K562 (cell line): ENCODE results near the gene HSF4. TPM values are rescaled to one million over a fixed set of nuclear protein-coding genes. Genes with fewer than 3 reads are reported as not detected.

Experiments
- ADNP ChIP-seq: fragments of 200-800 bp; sonication (Bioruptor generic); IDR thresholded peaks from 2 replicates; pipeline ENCODE4 v1.6.1; 2016; ENCODE audit warnings: missing genetic modification characterization, missing compliant biosample characterization
- ATF7 ChIP-seq: fragments of 450-650 bp; IDR thresholded peaks from 2 replicates; pipeline ENCODE4 v1.7.1; 2014; ENCODE audit warnings: mild to moderate bottlenecking, moderate library complexity
- CXXC5 ChIP-seq: fragments of 250-450 bp; sonication (Bioruptor Pico); IDR thresholded peaks from 2 replicates; pipeline ENCODE4 v1.8.0; 2022; ENCODE audit warnings: inconsistent platforms, mild to moderate bottlenecking, moderate library complexity
- JUND ChIP-seq, 2 experiments: IDR thresholded peaks; 2 replicates in 1 of 2; 3 replicates in 1 of 2; pipeline ENCODE4 v1.6.1; 2011; ENCODE audit warnings: borderline replicate concordance in 2 of 2, low read depth in 2 of 2, low read length in 2 of 2, improper control_type of control experiment in 1 of 2, missing biosample characterization in 1 of 2, missing genetic modification characterization in 1 of 2, missing genetic modification reagents in 1 of 2
- KDM4B ChIP-seq, 2 experiments: fragments of 450-650 bp in 1 of 2; sonication (generic) in 1 of 2; IDR thresholded peaks; 2 replicates each; pipeline ENCODE4 v1.6.1; 2016 to 2017; ENCODE audit warnings: borderline replicate concordance in 2 of 2, antibody characterized with exemption in 1 of 2, low read depth in 1 of 2, mild to moderate bottlenecking in 1 of 2
- MEIS2 ChIP-seq: fragments of 450-650 bp; IDR thresholded peaks from 2 replicates; pipeline ENCODE4 v1.6.1; 2014; ENCODE audit warnings: mild to moderate bottlenecking; ENCODE audit not compliant: partially characterized antibody
- MYC ChIP-seq, 2 experiments: fragments of 250-450 bp in 1 of 2; sonication (Bioruptor Pico) in 1 of 2; IDR thresholded peaks; 2 replicates each; pipeline versions ENCODE4 v1.5.1 to v1.6.1; 2012 to 2021; ENCODE audit warnings: low read depth in 2 of 2, borderline replicate concordance in 1 of 2, improper control_type of control experiment in 1 of 2, low read length in 1 of 2, mild to moderate bottlenecking in 1 of 2, moderate library complexity in 1 of 2
- NONO ChIP-seq, 2 experiments: fragments of 200-400 bp in 1 of 2; fragments of 450-650 bp in 1 of 2; formaldehyde crosslinking in 1 of 2; IDR thresholded peaks; 2 replicates each; pipeline ENCODE4 v1.6.1; 2017; ENCODE audit warnings: low read depth in 2 of 2, mild to moderate bottlenecking in 2 of 2, moderate library complexity in 2 of 2, low read length in 1 of 2
- PHB ChIP-seq: fragments of 250-450 bp; sonication (Bioruptor Pico); IDR thresholded peaks from 2 replicates; pipeline ENCODE4 v1.5.0; 2021
- RBBP5 ChIP-seq: fragments of 200-600 bp; sonication (generic); IDR thresholded peaks from 2 replicates; pipeline ENCODE4 v1.6.1; 2012; ENCODE audit warnings: borderline replicate concordance, mild to moderate bottlenecking, low read length, control low read depth, inconsistent platforms; ENCODE audit not compliant: insufficient read depth, poor library complexity, severe bottlenecking
- SMARCA4 ChIP-seq: fragments of 450-650 bp; IDR thresholded peaks from 2 replicates; pipeline ENCODE4 v1.6.1; 2016
- SMARCC2 ChIP-seq: fragments of 450-650 bp; IDR thresholded peaks from 2 replicates; pipeline ENCODE4 v1.6.1; 2017; ENCODE audit warnings: antibody characterized with exemption, moderate library complexity, mild to moderate bottlenecking, low read depth
- TCF7 ChIP-seq: sonication (generic); IDR thresholded peaks from 2 replicates; pipeline ENCODE4 v1.6.1; 2016; ENCODE audit warnings: antibody characterized with exemption, borderline replicate concordance
- ZBED1 ChIP-seq: IDR thresholded peaks from 2 replicates; pipeline ENCODE4 v1.6.1; 2014
- polyA plus RNA-seq, 8 experiments: library from polyadenylated mRNA; depleted of rRNA in 4 of 8; stranded (reverse) in 5 of 8; unstranded in 3 of 8; fragments of >200 nt; fragmentation: Nextera tagmentation in 2 of 8; fragmentation: Illumina TruSeq in 1 of 8; extraction: Ambion mirVana in 2 of 8; extraction: Trizol in 1 of 8; gene quantifications; 2 replicates each; pipeline versions ENCODE4 v1.2.1 to v1.2.3, GENCODE V29; 2011 to 2014; ENCODE audit warnings: inconsistent platforms in 1 of 8, missing spikeins in 1 of 8
- total RNA-seq, 7 experiments: library from RNA; depleted of rRNA in 6 of 7; stranded (reverse); fragments of >200 nt in 6 of 7; fragmentation: Illumina TruSeq in 2 of 7; extraction: Trizol in 2 of 7; gene quantifications; 2 replicates each; pipeline versions ENCODE4 v1.2.1 to v1.2.3, GENCODE V29; 2011 to 2021; ENCODE audit warnings: low replicate concordance in 1 of 7
- TF ChIP-seq, protein P1 (sequence below): fragments of 450-650 bp; IDR thresholded peaks from 2 replicates; pipeline ENCODE4 v1.6.1; 2016
- TF ChIP-seq, protein P2 (sequence below): fragments of 450-650 bp; formaldehyde crosslinking; IDR thresholded peaks from 2 replicates; pipeline ENCODE4 v1.4.0; 2020; ENCODE audit warnings: mild to moderate bottlenecking, moderate library complexity
- TF ChIP-seq, protein P3 (sequence below), 2 experiments: fragments of 450-650 bp in 1 of 2; sonication (generic) in 1 of 2; formaldehyde crosslinking in 1 of 2; IDR thresholded peaks in 1 of 2; conservative IDR thresholded peaks in 1 of 2; 2 replicates each; pipeline versions ENCODE4 v1.6.1 to v1.8.1; 2016 to 2023; ENCODE audit warnings: mild to moderate bottlenecking in 2 of 2, moderate library complexity in 2 of 2, inconsistent platforms in 1 of 2, missing genetic modification reagents in 1 of 2
- TF ChIP-seq, protein P4 (sequence below): fragments of 200-400 bp; formaldehyde crosslinking; IDR thresholded peaks from 2 replicates; pipeline ENCODE4 v1.6.1; 2017; ENCODE audit warnings: mild to moderate bottlenecking, low read depth, low read length, moderate library complexity

Gene HSF4
- total and polyA plus RNA-seq, 9 of the 15 experiments (the other 6 are each of a cell fraction or from before 2014, with no cell fraction given), result 0.50 to 35.4 (median 8.8) TPM; not detected in 1

DNA sequence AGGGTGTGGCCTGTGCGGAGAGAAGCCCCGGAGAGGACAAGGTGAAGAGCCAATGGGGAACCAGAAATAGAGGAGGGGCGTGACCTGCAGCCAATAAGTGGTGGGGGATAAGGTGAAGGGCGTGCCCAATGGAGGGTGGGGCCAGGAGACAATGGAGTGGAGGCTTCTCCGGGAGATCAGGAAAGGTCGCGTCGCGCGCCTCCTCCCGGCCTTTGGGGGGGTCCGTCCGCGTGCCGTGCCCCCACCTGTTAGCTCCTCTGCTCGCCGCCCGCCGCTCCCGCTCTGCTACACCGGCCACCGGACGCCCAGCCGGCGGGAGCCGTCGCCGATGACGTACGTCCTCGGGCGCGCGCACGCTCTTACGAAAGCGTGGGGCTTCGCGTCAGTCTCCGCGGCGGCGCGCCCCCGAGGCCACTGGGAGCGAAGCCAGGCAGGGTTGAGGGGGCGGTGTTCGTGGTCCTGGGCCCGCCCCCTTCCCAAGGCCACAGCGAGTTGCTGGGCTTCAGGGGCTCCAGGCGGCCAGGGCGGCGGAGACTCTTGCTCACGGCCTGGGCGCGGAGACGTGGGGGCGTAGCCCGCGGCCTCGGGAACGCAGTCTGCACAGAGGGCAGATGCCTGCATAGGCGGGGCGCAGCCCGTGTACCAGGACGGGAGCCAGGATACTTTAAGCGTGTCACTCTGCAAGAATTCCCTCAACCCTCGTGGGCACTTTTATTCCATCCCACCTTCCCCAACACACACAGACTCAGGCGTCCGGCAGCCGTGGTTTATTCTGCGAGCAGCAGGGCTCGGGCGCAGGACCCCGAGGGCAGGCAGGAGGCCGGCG is 19.3 kb downstream of the HSF4 start, which contains the start of gene MATCAP1 (continued):
- TF ChIP-seq KDM4B (IDR thresholded peaks at IDR 0.05; ENCODE audit: borderline replicate concordance in 2 of 2, low read depth in 1 of 2) (no peak), CXXC5 (CRISPR knock-in tag) (peak; percentile 87), JUND (IDR thresholded peaks at IDR 0.05; ENCODE audit: borderline replicate concordance, low read depth, low read length) (peak; percentile 52), JUND (tag; IDR thresholded peaks at IDR 0.05; ENCODE audit: borderline replicate concordance, low read depth, low read length) (peak; percentile 65; the same call in 1 of the 3 replicates), ATF7 (peak; percentile 97), NONO (IDR thresholded peaks at IDR 0.05; ENCODE audit: low read depth in 2 of 2, low read length in 1 of 2) (peak in 1 of 2 experiments; percentile 51; a peak in 1 of 4 replicates), PHB (no peak), SMARCC2 (no peak), ADNP (tag) (no peak), TCF7 (peak; percentile 80; the same call in 1 of the 2 replicates), ZBED1 (no peak), MEIS2 (peak; percentile 79), RBBP5 (peak; percentile 85), MYC (IDR thresholded peaks at IDR 0.05; ENCODE audit: low read depth, low read length) (peak; percentile 55; the same call in 1 of the 2 replicates), MYC (CRISPR knock-in tag; IDR thresholded peaks at IDR 0.05; ENCODE audit: borderline replicate concordance, low read depth) (no peak), SMARCA4 (no peak)
- TF ChIP-seq, protein P1, sequence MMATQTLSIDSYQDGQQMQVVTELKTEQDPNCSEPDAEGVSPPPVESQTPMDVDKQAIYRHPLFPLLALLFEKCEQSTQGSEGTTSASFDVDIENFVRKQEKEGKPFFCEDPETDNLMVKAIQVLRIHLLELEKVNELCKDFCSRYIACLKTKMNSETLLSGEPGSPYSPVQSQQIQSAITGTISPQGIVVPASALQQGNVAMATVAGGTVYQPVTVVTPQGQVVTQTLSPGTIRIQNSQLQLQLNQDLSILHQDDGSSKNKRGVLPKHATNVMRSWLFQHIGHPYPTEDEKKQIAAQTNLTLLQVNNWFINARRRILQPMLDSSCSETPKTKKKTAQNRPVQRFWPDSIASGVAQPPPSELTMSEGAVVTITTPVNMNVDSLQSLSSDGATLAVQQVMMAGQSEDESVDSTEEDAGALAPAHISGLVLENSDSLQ, result peak; percentile 99
- TF ChIP-seq, protein P2, sequence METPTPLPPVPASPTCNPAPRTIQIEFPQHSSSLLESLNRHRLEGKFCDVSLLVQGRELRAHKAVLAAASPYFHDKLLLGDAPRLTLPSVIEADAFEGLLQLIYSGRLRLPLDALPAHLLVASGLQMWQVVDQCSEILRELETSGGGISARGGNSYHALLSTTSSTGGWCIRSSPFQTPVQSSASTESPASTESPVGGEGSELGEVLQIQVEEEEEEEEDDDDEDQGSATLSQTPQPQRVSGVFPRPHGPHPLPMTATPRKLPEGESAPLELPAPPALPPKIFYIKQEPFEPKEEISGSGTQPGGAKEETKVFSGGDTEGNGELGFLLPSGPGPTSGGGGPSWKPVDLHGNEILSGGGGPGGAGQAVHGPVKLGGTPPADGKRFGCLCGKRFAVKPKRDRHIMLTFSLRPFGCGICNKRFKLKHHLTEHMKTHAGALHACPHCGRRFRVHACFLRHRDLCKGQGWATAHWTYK (CRISPR knock-in tag), result peak; percentile 11; the same call in 1 of the 2 replicates
- TF ChIP-seq, protein P3, sequence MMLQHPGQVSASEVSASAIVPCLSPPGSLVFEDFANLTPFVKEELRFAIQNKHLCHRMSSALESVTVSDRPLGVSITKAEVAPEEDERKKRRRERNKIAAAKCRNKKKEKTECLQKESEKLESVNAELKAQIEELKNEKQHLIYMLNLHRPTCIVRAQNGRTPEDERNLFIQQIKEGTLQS (IDR thresholded peaks at IDR 0.05), result peak; percentile 80
- TF ChIP-seq, protein P3 (CRISPR knock-in tag; conservative IDR thresholded peaks at IDR 0.05), result no peak
- TF ChIP-seq, protein P4, sequence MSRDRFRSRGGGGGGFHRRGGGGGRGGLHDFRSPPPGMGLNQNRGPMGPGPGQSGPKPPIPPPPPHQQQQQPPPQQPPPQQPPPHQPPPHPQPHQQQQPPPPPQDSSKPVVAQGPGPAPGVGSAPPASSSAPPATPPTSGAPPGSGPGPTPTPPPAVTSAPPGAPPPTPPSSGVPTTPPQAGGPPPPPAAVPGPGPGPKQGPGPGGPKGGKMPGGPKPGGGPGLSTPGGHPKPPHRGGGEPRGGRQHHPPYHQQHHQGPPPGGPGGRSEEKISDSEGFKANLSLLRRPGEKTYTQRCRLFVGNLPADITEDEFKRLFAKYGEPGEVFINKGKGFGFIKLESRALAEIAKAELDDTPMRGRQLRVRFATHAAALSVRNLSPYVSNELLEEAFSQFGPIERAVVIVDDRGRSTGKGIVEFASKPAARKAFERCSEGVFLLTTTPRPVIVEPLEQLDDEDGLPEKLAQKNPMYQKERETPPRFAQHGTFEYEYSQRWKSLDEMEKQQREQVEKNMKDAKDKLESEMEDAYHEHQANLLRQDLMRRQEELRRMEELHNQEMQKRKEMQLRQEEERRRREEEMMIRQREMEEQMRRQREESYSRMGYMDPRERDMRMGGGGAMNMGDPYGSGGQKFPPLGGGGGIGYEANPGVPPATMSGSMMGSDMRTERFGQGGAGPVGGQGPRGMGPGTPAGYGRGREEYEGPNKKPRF, result no peak
